MM.1S (cell line): ENCODE data around the gene SPOCK3.

Source experiments
- DNase-seq: peaks from one replicate; pipeline ENCODE4 v3.0.0-alpha.2; 2015
- H2AFZ ChIP-seq: fragments of 300-600 bp; sonication (generic); 2 replicates; pipeline ENCODE4 v1.6.0; 2016; ENCODE audit warnings: antibody characterized with exemption, low read length
- H3F3A ChIP-seq: fragments of 300-600 bp; sonication (generic); 2 replicates; pipeline ENCODE4 v1.6.1; 2016; ENCODE audit warnings: mild to moderate bottlenecking, antibody characterized with exemption, low read length, moderate library complexity, mixed read lengths; ENCODE audit not compliant: insufficient read depth
- H3K27ac ChIP-seq: fragments of 300-600 bp; sonication (generic); 2 replicates; pipeline ENCODE4 v1.5.1; 2016; ENCODE audit warnings: mild to moderate bottlenecking, low read length
- H3K27me3 ChIP-seq: fragments of 300-600 bp; sonication (generic); replicated peaks from 2 replicates; pipeline ENCODE4 v1.6.0; 2016; ENCODE audit warnings: low read length; ENCODE audit not compliant: insufficient read depth
- H3K36me3 ChIP-seq: fragments of 300-600 bp; sonication (generic); replicated peaks from 2 replicates; pipeline ENCODE4 v1.6.1; 2016; ENCODE audit warnings: mild to moderate bottlenecking, low read length, mixed read lengths; ENCODE audit not compliant: insufficient read depth
- H3K4me1 ChIP-seq: fragments of 300-600 bp; sonication (generic); 2 replicates; pipeline ENCODE4 v1.6.1; 2016; ENCODE audit warnings: low read length, mixed read lengths
- H3K4me2 ChIP-seq: fragments of 300-600 bp; sonication (generic); 2 replicates; pipeline ENCODE4 v1.6.0; 2016; ENCODE audit warnings: low read depth, low read length
- H3K4me3 ChIP-seq: fragments of 300-600 bp; sonication (generic); 2 replicates; pipeline ENCODE4 v1.5.1; 2016; ENCODE audit warnings: low read length, mixed read lengths
- H3K79me2 ChIP-seq: fragments of 300-600 bp; sonication (generic); 2 replicates; pipeline ENCODE4 v1.6.1; 2016; ENCODE audit warnings: mixed run types, low read length, mixed read lengths
- H3K9ac ChIP-seq: fragments of 300-600 bp; sonication (generic); 2 replicates; pipeline ENCODE4 v1.6.1; 2016; ENCODE audit warnings: low read length, mixed read lengths
- H3K9me2 ChIP-seq: fragments of 300-600 bp; sonication (generic); replicated peaks from 2 replicates; pipeline ENCODE4 v1.6.1; 2016; ENCODE audit warnings: mild to moderate bottlenecking, low read length, mixed read lengths; ENCODE audit not compliant: insufficient read depth
- H3K9me3 ChIP-seq: fragments of 300-600 bp; sonication (generic); replicated peaks from 2 replicates; pipeline ENCODE4 v1.6.1; 2016; ENCODE audit warnings: mild to moderate bottlenecking, low read length, mixed read lengths; ENCODE audit not compliant: insufficient read depth
- H4K20me1 ChIP-seq: fragments of 300-600 bp; sonication (generic); 2 replicates; pipeline ENCODE4 v1.6.1; 2016; ENCODE audit warnings: mild to moderate bottlenecking, low read length, moderate library complexity, mixed read lengths; ENCODE audit not compliant: insufficient read depth
- EZH2 ChIP-seq: fragments of 300-600 bp; sonication (generic); optimal IDR thresholded peaks from 2 replicates; pipeline ENCODE3; 2017; ENCODE audit warnings: low read depth, mild to moderate bottlenecking, antibody characterized with exemption, low read length, mixed read lengths
- EZH2phosphoT487 ChIP-seq: fragments of 300-600 bp; sonication (generic); IDR thresholded peaks from 2 replicates; pipeline ENCODE4 v1.6.1; 2018; ENCODE audit warnings: antibody characterized with exemption, low read length
- TF ChIP-seq, protein P1 (sequence below): fragments of 300-600 bp; sonication (generic); IDR thresholded peaks from 2 replicates; pipeline ENCODE4 v1.5.1; 2016; ENCODE audit warnings: antibody characterized with exemption, low read length, mixed read lengths

SPOCK3 gene

DNA sequence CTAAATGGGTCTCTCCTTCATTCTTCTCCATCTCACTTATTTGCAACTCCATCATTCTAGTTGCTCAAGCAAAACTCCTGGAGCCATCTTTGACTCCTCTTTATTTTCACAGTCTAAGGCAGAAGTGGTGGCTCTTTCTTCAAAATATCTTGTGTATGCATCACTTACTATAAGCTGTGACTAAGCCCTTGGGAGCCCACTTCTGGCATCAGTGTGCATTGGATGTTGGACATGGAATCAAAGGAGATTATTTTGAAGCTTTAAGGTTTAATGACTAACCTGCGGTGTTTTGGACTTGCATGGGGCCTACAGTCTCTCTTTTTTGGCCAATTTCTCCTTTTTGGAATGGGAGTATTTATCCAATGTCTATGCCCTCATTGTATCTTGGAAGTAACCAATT lies 276.8 kb downstream of the SPOCK3 start:
- no peak for DNase-seq
- no peak for TF ChIP-seq EZH2
- TF ChIP-seq, protein P1, sequence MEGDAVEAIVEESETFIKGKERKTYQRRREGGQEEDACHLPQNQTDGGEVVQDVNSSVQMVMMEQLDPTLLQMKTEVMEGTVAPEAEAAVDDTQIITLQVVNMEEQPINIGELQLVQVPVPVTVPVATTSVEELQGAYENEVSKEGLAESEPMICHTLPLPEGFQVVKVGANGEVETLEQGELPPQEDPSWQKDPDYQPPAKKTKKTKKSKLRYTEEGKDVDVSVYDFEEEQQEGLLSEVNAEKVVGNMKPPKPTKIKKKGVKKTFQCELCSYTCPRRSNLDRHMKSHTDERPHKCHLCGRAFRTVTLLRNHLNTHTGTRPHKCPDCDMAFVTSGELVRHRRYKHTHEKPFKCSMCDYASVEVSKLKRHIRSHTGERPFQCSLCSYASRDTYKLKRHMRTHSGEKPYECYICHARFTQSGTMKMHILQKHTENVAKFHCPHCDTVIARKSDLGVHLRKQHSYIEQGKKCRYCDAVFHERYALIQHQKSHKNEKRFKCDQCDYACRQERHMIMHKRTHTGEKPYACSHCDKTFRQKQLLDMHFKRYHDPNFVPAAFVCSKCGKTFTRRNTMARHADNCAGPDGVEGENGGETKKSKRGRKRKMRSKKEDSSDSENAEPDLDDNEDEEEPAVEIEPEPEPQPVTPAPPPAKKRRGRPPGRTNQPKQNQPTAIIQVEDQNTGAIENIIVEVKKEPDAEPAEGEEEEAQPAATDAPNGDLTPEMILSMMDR, result no peak
- Histone ChIP-seq H3K27ac (no peak overlapping the region), H3K4me3 (no peak overlapping the region), H3K4me1 (no peaks in the 10 kb centered on the region), H3K4me2 (no peak overlapping the region), H3K79me2 (no peaks in the 10 kb centered on the region), H3K36me3 (no peaks in the 10 kb centered on the region), H4K20me1 (no peaks in the 10 kb centered on the region), H3K9me3 (no peaks in the 10 kb centered on the region), H3K9me2 (no peaks in the 10 kb centered on the region), H3K9ac (no peak overlapping the region), H3K27me3 (no peaks in the 10 kb centered on the region), H3F3A (no peaks in the 10 kb centered on the region), H2AFZ (no peak overlapping the region)

DNA sequence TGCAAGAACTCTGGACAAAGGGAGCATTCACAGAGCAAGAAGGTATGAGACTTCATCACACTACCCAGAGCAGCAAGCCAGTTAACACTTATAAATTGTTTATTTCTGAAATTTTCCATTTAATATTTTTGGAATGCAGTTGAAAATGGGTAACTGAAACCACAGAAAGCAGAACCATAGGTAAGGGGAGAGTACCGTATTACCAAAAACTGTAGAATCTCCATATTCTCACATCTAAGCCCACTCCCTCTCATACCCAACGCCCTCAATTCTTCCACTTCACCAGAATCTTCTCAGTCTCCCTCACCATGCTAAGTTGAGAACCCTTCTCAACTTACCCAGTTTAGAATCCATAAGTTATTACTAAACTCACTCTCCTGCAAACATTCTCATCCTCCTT lies 277.8 kb downstream of the SPOCK3 start:
- Histone ChIP-seq H3K4me3 (no peak overlapping the region), H3K27me3 (no peaks in the 10 kb centered on the region), H3K4me2 (no peak overlapping the region), H3K36me3 (no peaks in the 10 kb centered on the region), H3K9me2 (no peaks in the 10 kb centered on the region), H3K4me1 (no peaks in the 10 kb centered on the region), H3K9ac (no peak overlapping the region), H3K79me2 (no peaks in the 10 kb centered on the region), H2AFZ (no peak overlapping the region), H3F3A (no peaks in the 10 kb centered on the region), H3K27ac (no peak overlapping the region), H3K9me3 (no peaks in the 10 kb centered on the region), H4K20me1 (no peaks in the 10 kb centered on the region)
- no peak for DNase-seq
- TF ChIP-seq EZH2phosphoT487, result no peak
- TF ChIP-seq, protein P1, result no peak
- TF ChIP-seq EZH2, result no peak

DNA sequence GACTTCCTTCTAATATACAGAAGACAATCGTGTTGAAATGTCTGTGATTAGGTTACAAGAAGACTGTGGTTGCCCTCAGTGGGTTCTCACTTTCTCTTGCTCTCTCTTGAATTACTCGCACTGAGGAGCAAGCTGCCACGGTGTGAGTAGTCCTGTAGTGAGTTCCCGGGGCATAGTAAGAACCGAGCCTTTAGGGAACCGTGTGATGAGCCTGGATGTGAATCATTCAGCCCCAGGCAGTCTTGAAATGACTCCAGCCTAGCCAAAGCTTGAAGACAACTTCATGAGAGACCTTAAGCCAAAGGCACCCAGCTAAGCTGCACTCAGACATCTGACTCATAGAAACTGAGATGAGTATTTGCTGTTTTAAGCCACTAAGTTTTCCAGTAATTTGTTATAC lies 292.7 kb downstream of the SPOCK3 start:
- Histone ChIP-seq H3K9me3 (no peaks in the 10 kb centered on the region), H3K4me1 (no peaks in the 10 kb centered on the region), H2AFZ (no peak overlapping the region), H4K20me1 (no peaks in the 10 kb centered on the region), H3K79me2 (no peaks in the 10 kb centered on the region), H3F3A (no peaks in the 10 kb centered on the region), H3K4me2 (no peak overlapping the region), H3K9me2 (no peaks in the 10 kb centered on the region), H3K27me3 (no peaks in the 10 kb centered on the region), H3K9ac (no peak overlapping the region), H3K4me3 (no peak overlapping the region), H3K27ac (no peak overlapping the region), H3K36me3 (no peaks in the 10 kb centered on the region)
- no peak for DNase-seq
- TF ChIP-seq EZH2phosphoT487, result no peak
- TF ChIP-seq EZH2, result no peak
- TF ChIP-seq, protein P1, result no peak

DNA sequence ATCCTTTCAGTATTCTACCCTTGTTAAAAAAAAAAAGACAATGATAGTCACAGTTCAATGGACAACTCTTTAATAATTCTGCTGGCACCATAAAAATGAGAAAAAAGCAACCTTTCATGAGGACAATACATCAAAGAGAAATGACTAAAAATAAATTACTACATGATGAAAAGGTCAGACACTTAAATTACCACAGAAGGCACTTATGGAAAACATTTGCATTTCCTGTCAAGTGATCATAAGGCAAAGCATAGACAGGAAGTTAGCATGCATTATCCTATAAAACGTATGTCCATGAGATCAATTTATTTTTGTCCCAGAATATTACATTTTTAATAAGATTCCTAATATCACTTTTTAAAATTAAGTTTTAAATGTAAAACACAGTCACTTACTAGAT lies 303.8 kb downstream of the SPOCK3 start:
- Histone ChIP-seq H3K79me2 (no peaks in the 10 kb centered on the region), H3K4me2 (no peak overlapping the region), H3F3A (no peaks in the 10 kb centered on the region), H3K27me3 (no peaks in the 10 kb centered on the region), H3K27ac (no peak overlapping the region), H4K20me1 (no peaks in the 10 kb centered on the region), H3K36me3 (no peaks in the 10 kb centered on the region), H3K9me2 (no peaks in the 10 kb centered on the region), H3K9ac (no peak overlapping the region), H3K4me3 (no peak overlapping the region), H2AFZ (no peak overlapping the region), H3K4me1 (no peaks in the 10 kb centered on the region), H3K9me3 (no peaks in the 10 kb centered on the region)
- no peak for DNase-seq
- no peak for TF ChIP-seq EZH2phosphoT487
- TF ChIP-seq EZH2, result no peak
- TF ChIP-seq, protein P1, result no peak
